HL-60 (cell line): ENCODE measurements around the gene IKBKE.

Experiments
- DNase-seq, 2 experiments: peaks; one replicate each; pipeline ENCODE4 v3.0.0-alpha.2; 2010 to 2020; ENCODE audit warnings: low read depth in 1 of 2, low spot score in 1 of 2
- H3K27ac ChIP-seq: fragments of 250-450 bp; sonication (Bioruptor Pico); replicated peaks from 2 replicates; pipeline ENCODE4 v1.5.1; 2020; ENCODE audit warnings: mild to moderate bottlenecking, moderate library complexity
- H3K27me3 ChIP-seq: fragments of 250-450 bp; sonication (Bioruptor Pico); 2 replicates; pipeline ENCODE4 v1.5.1; 2021; ENCODE audit warnings: mild to moderate bottlenecking, moderate library complexity; ENCODE audit not compliant: insufficient read depth, poor library complexity, severe bottlenecking
- H3K4me3 ChIP-seq: replicated peaks from 2 replicates; pipeline ENCODE4 v1.5.1; 2011; ENCODE audit warnings: mild to moderate bottlenecking, control low read depth, low read length; ENCODE audit not compliant: insufficient read depth
- CTCF ChIP-seq: IDR thresholded peaks from one replicate; pipeline ENCODE4 v1.5.1; 2011; ENCODE audit warnings: low read length, control low read depth, inconsistent platforms; ENCODE audit not compliant: insufficient read depth
- GABPA ChIP-seq: IDR thresholded peaks from 2 replicates; pipeline ENCODE4 v1.6.1; 2012; ENCODE audit warnings: low read depth
- POLR2AphosphoS5 ChIP-seq: IDR thresholded peaks from 2 replicates; pipeline ENCODE4 v1.6.1; 2012; ENCODE audit warnings: low read depth
- REST ChIP-seq: IDR thresholded peaks from 2 replicates; pipeline ENCODE4 v1.6.1; 2012; ENCODE audit warnings: low read depth; ENCODE audit not compliant: insufficient replicate concordance
- SPI1 ChIP-seq: IDR thresholded peaks from 2 replicates; pipeline ENCODE4 v1.6.1; 2012; ENCODE audit warnings: low read depth, mild to moderate bottlenecking, borderline replicate concordance

IKBKE gene

GRCh38 chr1:206469411-206469932, 804 bp upstream of the IKBKE start:
- no peaks in the 10 kb centered on the region for H3K27me3 ChIP-seq
- H3K27ac ChIP-seq: peak overlapping the region; percentile 71
- no peak overlapping the region for H3K4me3 ChIP-seq
- no peak for DNase-seq
- TF ChIP-seq POLR2AphosphoS5 (no peak), GABPA (no peak), CTCF (no peak), REST (no peak)

- H3K4me3 ChIP-seq: peak overlapping the region; percentile 98
- peak overlapping the region; percentile 71 for H3K27ac ChIP-seq
- TF ChIP-seq SPI1: no peak
- TF ChIP-seq GABPA: no peak
- peak; percentile 45 to 54 for DNase-seq
- no peaks in the 10 kb centered on the region for H3K27me3 ChIP-seq
Observed at GRCh38 chr1:206470692-206471414, 577 bp downstream of the IKBKE start.

- Histone ChIP-seq H3K27me3 (no peaks in the 10 kb centered on the region), H3K4me3 (peak overlapping the region; percentile 98), H3K27ac (peak overlapping the region; percentile 71)
- TF ChIP-seq POLR2AphosphoS5 (no peak), REST (no peak), CTCF (no peak), SPI1 (no peak), GABPA (no peak)
- DNase-seq: no peak
Observed at GRCh38 chr1:206471415-206471801, 1.1 kb downstream of the IKBKE start.

- H3K27me3 ChIP-seq: no peaks in the 10 kb centered on the region
- peak overlapping the region; percentile 71 for H3K27ac ChIP-seq
- TF ChIP-seq REST (no peak), SPI1 (no peak), GABPA (no peak)
- peak overlapping the region; percentile 98 for H3K4me3 ChIP-seq
- no peak for DNase-seq
Observed at GRCh38 chr1:206472024-206472423, 1.7 kb downstream of the IKBKE start.
